ENCODE results near the gene TUBB3. TPM values are rescaled to one million over a fixed set of nuclear protein-coding genes. Genes with fewer than 3 reads are reported as not detected.
A peak's percentile ranks its signal among the peaks of the same experiment; 100 is the strongest.

The TUBB3 gene
- total RNA-seq, 6 experiments from 2014 or later = 0.13 to 0.86 (median 0.36) TPM; not detected in 2

DNA sequence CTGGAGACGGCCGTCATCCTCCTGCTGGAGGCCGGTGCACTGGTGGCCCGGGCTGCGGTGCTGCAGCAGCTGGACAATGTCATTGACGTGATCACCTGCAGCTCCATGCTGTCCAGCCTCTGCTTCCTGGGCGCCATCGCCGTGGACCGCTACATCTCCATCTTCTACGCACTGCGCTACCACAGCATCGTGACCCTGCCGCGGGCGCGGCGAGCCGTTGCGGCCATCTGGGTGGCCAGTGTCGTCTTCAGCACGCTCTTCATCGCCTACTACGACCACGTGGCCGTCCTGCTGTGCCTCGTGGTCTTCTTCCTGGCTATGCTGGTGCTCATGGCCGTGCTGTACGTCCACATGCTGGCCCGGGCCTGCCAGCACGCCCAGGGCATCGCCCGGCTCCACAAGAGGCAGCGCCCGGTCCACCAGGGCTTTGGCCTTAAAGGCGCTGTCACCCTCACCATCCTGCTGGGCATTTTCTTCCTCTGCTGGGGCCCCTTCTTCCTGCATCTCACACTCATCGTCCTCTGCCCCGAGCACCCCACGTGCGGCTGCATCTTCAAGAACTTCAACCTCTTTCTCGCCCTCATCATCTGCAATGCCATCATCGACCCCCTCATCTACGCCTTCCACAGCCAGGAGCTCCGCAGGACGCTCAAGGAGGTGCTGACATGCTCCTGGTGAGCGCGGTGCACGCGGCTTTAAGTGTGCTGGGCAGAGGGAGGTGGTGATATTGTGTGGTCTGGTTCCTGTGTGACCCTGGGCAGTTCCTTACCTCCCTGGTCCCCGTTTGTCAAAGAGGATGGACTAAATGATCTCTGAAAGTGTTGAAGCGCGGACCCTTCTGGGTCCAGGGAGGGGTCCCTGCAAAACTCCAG is 3.4 kb upstream of the TUBB3 start:
- ATAC-seq = no peak
- Histone ChIP-seq H3K27ac (no peak overlapping the region), H3K4me1 (peaks cover 0 to 4% (median 0%) of the 10 kb centered on the region in 4 donors), H3K4me3 (no peak overlapping the region), H3K27me3 (peaks cover 0 to 16% of the 10 kb centered on the region in 2 donors), H3K36me3 (no peaks in the 10 kb centered on the region), H3K9me3 (no peaks in the 10 kb centered on the region)
- DNase-seq = peak in 1 of 3 donors; percentile 42
- 65% methylated on average over 10 of the region's 52 CpGs for WGBS (ENCODE audit: insufficient coverage, low coverage, low lambda C conversion rate, missing lambda C conversion rate)
- TF ChIP-seq, protein P1, sequence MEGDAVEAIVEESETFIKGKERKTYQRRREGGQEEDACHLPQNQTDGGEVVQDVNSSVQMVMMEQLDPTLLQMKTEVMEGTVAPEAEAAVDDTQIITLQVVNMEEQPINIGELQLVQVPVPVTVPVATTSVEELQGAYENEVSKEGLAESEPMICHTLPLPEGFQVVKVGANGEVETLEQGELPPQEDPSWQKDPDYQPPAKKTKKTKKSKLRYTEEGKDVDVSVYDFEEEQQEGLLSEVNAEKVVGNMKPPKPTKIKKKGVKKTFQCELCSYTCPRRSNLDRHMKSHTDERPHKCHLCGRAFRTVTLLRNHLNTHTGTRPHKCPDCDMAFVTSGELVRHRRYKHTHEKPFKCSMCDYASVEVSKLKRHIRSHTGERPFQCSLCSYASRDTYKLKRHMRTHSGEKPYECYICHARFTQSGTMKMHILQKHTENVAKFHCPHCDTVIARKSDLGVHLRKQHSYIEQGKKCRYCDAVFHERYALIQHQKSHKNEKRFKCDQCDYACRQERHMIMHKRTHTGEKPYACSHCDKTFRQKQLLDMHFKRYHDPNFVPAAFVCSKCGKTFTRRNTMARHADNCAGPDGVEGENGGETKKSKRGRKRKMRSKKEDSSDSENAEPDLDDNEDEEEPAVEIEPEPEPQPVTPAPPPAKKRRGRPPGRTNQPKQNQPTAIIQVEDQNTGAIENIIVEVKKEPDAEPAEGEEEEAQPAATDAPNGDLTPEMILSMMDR (IDR thresholded peaks at IDR 0.05) = no peak
- no peak for TF ChIP-seq POLR2A (IDR thresholded peaks at IDR 0.05)
- intact Hi-C loops (cut with DNase I) = no loop called here

- Histone ChIP-seq H3K36me3 (no peaks in the 10 kb centered on the region), H3K27me3 (peaks cover 0 to 16% of the 10 kb centered on the region in 2 donors), H3K27ac (no peak overlapping the region), H3K4me3 (no peak overlapping the region), H3K4me1 (peaks cover 0 to 7% (median 0%) of the 10 kb centered on the region in 4 donors), H3K9me3 (no peaks in the 10 kb centered on the region)
- intact Hi-C loops (cut with DNase I) = no loop called here
- DNase-seq = no peak
- TF ChIP-seq, protein P1 (IDR thresholded peaks at IDR 0.05) = no peak
- TF ChIP-seq POLR2A (IDR thresholded peaks at IDR 0.05) = no peak
- ATAC-seq = no peak
- 25% methylated on average over 4 of the region's 6 CpGs for WGBS (ENCODE audit: insufficient coverage, low coverage, low lambda C conversion rate, missing lambda C conversion rate)
Observed at GRCh38 chr16:89920723-89921122, 2.4 kb upstream of the TUBB3 start.

DNA sequence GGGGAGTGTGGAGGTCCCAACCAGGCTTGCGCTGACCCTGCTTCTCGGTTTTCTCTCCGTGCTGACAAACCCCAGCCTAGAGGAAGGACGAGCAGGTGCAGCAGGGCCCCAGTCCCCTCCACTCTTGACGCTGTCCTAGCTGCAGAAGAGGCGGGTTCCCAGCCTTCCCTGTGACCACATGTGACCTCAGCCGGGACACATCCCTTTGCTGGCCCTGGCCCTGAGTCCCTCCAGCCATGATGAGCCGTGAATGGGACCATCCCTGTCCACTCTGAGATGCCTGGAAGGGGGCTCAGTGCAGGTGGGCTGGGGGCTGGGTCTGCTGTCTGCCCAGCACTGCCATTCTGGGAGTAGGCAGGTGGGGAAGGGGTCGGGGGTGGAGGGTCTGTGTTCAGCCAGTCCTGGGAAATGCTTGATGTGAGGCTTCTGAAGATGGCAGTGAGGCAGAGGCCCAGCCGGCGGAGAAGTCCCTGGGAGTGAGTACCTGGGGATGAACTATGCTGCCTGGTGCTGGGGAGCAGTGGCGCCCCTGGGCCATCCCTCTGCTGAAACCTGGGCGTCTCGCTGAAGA is 1.9 kb upstream of the TUBB3 start:
- Histone ChIP-seq H3K4me1 (peaks cover 0 to 12% (median 0%) of the 10 kb centered on the region in 4 donors), H3K27ac (no peak overlapping the region), H3K36me3 (no peaks in the 10 kb centered on the region), H3K9me3 (no peaks in the 10 kb centered on the region), H3K27me3 (peaks cover 0 to 16% of the 10 kb centered on the region in 2 donors), H3K4me3 (no peak overlapping the region)
- DNase-seq (no peak), ATAC-seq (no peak)
- intact Hi-C loops (cut with DNase I) = no loop called here
- no peak for TF ChIP-seq POLR2A (IDR thresholded peaks at IDR 0.05)
- TF ChIP-seq, protein P1 (IDR thresholded peaks at IDR 0.05) = no peak
- 27% methylated on average over 6 of the region's 14 CpGs for WGBS (ENCODE audit: insufficient coverage, low coverage, low lambda C conversion rate, missing lambda C conversion rate)

DNA sequence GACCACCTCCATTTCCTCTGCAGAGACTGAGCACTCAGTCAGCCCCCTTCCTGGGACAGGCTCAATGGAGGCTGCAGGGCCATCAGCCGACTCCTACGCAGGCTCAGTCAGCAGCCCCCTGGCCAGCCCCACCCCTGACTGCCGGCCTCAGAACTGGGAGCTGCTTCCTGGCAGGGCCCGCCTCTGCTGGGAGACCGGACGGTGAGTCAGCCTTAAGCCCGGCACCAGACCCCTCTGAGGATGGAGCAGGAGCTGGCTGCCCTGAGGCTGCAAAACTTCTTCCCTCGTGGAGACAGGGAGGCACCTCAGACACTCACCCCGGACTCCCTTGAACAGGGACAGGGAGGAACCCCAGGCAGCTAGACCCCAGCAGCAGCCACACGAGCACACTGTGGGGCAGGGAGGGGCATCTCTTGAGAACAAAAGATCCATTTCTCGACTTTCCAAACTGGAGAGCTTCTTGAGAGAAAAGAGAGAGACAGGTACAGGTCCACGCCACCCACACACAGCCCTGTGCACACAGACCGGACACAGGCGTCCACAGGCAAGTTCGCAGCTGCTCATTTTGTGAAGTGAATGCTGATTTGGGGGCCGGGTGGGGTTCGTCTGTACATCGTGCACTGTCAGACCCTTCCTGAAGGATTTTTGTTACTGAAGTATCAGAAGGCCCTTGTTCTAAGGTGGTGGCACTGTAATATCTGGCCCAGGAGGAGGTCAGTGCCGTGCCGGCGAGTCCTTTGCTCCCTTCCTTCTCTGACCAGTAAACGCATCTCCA is 1.3 kb upstream of the TUBB3 start:
- WGBS (ENCODE audit: insufficient coverage, low coverage, low lambda C conversion rate, missing lambda C conversion rate) = 2% methylated on average over 7 of the region's 22 CpGs
- Histone ChIP-seq H3K27me3 (peaks cover 0 to 16% of the 10 kb centered on the region in 2 donors), H3K4me3 (peak overlapping the region in 2 of 3 donors; percentile 30 to 40), H3K27ac (peak overlapping the region in 1 of 3 donors; percentile 75), H3K4me1 (peaks cover 0 to 16% (median 0%) of the 10 kb centered on the region in 4 donors), H3K9me3 (no peaks in the 10 kb centered on the region), H3K36me3 (no peaks in the 10 kb centered on the region)
- peak; percentile 13 for TF ChIP-seq POLR2A (IDR thresholded peaks at IDR 0.05)
- TF ChIP-seq, protein P1 (IDR thresholded peaks at IDR 0.05) = no peak
- intact Hi-C loops (cut with DNase I) = no loop called here
- DNase-seq (peak in 1 of 3 donors; percentile 77), ATAC-seq (peak; percentile 29 to 64 (median 46))

All from right lobe of liver (tissue), 6 donors.